OCI-M2 (cell line): ENCODE results near the gene P2RX1.

Experiments used
- DNase-seq: peaks from one replicate; lab custom pipeline; 2025; ENCODE audit not compliant: unreplicated experiment; lab: John Stamatoyannopoulos, UW

Gene P2RX1

DNA sequence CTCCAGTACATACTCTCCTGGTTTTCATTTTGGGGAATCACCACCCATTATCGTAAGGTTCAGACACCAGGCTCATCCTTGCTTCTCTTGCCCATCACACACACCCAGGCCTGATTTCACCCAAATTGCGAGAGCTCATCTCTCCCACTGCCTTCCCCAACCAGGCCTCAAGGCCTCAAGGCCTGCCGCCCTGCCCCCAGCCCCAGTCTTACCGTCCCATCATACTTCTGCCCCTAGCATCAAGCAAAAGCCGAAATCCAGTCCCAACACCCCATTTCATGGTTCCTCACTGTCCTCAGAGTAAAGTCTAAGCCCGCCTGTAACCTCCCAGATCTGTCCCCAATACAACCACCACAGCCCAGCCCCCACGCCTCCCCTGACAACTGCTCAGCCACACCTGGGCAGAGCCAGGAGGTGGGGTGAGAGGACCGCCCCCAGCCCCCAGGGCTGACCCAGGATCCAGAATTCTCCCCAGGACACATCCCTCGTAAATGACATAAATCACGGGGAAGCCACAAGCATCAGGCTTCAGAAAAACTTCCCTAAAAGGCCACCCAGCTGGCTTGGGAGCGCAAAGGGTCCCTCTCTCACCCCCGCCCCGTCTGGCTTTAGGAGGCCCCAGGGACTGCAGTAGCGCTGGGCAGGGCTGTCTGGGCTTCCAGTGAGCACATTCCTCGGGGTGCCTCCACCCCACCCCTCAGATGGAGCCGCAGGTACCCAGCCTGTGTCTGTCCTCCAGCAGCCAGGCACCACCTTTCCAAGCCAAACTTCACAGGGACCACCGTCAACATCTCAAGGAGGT lies 9.6 kb upstream of the P2RX1 start:
- DNase-seq, result no peak

DNA sequence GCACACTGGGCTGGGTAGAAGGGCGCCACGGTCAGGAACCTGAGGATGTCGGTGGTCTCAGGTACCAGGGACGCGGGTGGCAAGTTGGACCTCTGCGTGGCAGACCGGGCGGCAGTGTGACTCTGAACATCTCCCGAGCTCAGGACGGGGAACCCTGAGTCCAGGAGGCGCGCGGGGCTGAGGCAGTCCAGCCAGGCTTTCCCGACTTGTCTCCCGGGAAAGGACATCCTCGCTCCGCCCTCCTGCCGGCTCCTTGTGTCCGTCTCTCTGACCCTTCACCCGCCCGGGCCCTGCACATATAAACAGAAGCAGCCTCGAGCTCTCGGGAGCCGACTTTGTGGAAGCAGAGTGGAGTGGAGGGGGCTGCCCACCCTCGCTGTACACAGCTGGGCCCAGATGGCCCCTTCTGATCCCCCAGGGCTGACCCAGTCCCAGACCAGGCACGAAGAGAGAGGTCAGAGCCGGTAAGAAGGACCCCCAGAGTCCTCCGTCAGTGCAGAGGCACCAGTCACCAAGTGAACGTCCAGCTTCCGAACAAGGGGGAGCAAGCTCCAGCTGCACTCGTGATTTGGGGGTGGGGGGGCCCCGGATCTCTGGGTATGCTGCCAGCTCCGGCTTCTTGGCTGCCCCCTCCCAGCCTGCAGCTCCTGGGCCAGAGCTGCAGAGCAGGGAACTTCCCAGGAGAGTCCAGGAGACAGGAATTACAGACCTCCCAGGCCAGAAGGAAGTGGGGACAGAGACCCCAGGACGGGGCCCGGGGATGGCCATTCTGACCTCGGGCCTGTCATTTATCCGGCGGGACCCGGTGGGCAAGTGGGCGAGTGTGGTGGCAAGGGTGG lies 8.5 kb upstream of the P2RX1 start:
- DNase-seq, result no peak

DNA sequence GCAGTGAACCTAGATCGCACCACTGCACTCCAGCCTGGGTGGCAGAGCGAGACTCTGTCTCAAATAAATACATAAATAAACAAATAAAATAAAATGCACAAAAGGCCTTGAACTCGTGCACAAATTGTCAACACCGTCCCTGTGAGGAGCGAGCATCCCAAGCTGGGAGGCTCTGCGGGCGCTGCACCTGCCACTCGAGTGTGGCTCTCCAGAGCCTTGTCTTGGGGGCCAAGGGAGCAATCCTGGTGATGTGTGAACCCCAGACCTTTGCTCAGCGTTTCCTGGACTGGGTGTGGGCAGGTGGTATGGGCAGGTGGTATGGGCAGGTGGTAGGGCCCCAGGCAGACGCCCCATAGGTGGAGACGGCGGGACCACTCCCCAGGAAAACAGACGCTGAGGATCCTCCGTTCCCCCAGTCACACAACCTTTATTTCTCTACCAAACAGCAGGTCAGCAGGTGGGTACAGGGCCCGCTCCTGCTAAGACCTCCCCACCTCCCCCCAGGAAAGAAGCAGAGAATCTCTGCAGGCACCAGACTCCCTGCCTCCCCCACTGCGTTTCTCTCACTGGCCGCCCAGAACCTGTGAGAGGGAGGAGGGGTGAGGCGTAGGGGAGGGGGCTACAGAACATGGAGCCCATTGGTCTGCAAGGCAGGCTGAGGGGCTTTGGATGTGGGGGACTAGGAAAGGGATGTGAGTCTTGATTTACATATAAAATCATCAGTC lies 7.4 kb upstream of the P2RX1 start:
- DNase-seq, result no peak

DNA sequence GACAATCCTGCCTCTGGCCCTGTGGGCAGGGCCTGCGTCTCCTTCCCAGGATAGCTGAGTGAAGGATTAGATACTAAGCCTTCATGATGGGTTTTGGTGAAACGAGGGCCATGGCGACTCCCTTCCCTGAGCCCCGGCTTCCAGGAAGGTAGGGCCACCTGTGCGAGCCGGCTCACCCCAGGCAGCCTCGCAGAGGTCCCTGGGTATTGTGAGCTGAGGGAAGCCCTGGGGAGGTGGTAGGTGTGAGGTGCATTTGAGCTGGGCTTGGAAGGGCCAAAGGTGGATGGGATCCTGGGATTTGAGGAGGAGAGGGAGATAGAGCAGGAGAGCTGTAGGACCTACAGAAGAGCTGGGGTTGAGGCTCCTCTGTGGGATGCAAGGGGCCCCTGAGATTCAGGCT lies 6.5 kb upstream of the P2RX1 start:
- DNase-seq, result no peak

DNA sequence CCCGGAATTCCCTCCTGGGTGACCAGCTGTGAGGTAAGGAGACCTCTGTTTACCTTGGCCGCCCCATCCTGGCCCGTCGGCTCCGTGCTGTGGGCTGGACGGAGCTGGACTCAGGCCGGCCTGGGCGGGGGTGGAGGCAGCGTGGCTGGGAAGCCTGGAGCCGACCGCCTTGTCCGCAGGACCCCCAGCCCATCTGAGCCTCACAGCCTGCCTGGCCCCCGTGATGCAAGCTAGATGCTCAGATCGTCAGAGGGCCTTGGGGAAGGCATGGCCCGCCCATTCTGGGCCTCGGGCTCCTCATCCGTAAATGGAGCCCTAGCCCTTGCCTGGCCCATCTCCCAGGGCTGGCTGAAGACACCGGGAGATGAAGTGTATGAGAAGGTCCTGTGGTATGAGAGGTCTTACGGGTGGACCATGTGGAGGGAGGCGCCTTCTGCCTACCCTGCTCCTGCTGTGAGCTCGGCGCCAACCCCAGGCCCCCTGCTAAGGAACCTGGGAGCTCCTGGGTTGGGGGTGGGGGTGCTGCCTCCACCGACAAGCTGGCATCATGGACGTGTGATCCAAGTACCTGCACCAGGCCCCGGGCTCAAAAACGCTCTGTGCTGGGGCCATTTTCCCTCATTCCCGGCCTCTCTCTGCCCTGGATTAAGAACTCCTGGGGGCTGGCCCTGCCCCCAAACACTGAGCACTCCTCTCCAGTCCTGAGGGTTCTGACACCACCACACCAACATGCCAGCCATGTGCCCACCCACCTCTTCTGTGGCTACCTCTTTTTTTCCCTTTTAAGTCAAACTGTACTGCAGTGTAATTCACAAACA lies 5.4 kb upstream of the P2RX1 start:
- DNase-seq, result no peak

DNA sequence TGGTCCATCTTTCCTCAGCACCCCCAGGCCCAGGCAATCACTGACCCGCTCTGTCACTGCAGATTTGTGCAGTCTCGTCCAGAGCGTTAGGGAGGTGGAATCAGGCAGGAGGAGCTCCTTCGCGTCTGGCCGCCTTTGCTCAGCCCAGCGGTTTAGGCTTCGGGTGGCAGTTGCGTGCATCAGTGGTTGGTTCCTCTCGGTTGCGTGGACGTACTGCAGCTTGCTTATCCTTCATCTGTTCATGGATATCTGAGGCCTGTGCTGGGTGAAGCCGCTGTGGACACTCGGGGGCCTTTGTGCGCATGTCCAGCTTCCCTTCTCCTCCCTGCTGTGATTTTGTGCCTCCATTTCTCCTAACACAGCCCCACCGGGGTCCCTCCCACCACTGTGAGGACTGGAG lies 4.7 kb upstream of the P2RX1 start:
- DNase-seq, result no peak

DNA sequence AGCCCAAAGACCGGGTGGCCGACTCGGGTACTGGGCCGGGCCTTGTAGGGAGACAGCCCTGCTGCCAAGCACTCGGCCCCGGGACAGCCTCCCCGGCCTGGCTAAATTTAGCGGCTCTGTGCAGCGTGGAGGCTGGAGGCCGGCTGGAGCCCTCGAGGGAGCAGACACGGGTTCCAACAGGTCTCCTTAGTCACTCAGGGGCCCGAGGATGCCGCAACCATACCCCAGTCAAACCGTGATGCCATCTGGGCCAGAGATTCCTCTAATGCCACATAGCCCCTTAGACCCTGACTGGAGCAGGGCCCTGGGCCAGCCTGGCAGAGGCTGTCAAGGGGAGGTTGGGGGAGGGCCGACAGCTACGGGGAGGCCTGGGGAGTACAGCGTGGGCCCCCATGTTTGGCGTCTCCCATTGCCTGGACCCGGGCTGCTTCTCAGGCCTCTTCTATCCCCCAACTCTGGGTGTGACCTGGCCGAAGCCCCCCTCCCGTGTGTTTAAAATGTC lies 2.9 kb upstream of the P2RX1 start:
- no peak for DNase-seq

DNA sequence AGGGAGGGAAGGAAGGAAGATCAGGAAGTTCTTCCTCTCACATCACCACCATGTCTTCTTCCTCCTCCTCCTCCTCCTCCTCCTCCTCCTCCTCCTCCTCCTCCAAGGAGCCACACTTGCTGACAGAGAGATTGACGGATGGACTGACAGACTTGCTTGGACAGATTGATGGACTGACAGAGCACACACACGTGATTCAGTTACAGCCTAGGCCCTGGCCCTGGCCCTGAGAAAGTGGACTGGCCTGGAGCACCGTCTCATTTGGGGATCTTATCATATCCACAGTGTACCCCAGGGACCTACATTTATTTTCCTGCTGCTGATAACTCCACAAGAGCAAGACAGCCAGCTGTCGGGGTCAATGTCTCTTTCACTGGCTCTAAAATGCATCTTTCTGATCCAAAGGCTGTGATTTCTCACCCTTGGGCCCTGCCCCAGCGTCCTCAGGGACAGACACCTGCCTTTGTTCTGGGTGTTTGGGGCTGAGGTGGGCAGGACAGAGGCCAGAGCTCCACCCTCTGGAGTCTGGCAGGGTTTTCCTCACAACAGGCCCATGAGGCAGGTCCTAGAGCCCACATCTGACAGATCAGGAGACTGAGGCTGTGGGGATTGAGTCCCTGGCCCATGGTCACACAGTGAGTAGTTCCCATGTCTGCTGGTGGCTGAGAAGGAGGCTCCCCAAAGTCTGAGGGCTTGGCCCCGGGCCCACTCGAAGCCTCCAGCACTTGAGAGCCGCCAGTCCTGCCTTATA lies 2.3 kb upstream of the P2RX1 start:
- no peak for DNase-seq

DNA sequence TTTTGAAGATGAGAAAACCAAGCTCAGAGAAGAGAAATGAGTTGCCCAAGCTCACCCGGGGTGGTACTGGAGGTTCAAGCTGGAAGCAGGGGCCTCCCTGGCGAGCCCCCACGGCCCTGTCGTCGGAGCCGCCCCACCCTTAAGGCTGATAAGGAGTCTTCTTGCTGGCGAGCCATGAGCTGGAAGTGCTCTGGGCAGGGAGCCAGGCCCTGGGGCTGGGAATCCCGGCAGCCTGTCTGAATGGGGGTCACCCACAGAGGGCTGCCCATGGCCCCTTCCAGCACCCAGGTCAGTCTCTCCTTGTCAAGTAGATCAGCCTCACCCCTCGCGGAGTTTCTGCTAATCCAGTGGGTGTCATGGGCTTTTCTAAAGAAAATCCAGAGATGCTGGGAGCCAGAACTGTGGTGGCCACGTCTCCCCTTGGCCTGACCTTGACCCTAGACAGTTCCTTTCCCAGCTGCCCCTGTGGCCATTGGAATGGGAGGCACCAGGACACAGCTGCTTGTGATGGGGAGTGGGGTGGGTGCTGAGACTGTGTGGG lies 1.2 kb upstream of the P2RX1 start:
- no peak for DNase-seq

DNA sequence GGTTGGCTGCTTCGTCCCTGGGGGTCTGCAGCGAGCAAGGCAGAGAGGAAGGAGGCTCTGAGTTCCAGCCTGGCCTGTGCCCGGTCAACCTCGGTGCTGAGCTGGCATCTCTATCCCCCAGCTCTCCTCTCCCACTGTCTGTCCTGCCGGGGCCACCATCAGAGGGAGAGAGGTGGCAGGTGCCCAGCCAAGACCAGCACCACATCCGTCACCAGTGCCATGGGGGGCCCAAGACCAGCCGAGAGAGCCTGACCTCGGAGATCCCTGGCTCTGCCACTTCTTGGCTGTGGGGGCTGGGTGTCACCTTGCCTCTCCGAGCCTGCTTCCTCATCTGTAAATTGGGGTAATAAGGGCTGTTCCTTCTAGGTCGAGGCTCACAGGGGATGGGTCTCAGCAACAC lies 560 bp upstream of the P2RX1 start:
- DNase-seq, result no peak

DNA sequence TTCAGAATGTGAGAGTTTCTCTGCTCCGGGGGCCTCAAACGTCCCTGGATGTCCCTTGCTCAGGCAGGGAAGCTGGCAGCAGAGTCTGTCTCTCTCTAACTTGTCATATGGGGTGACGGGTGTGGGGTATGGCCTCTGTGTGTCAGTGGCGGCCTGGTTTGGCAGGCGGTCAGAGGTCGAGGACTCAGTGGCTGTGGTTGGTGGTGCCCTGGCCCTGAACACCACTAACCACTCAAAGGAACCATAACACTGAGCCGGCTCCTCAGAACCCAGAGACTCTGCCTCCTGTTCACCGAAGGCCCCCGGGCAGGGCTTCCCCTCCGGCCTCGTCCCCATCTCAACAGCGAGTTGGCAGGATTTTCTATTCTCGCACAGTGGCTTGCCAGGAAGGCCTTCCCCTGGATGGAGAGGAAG lies 677 bp downstream of the P2RX1 start:
- DNase-seq, result no peak

DNA sequence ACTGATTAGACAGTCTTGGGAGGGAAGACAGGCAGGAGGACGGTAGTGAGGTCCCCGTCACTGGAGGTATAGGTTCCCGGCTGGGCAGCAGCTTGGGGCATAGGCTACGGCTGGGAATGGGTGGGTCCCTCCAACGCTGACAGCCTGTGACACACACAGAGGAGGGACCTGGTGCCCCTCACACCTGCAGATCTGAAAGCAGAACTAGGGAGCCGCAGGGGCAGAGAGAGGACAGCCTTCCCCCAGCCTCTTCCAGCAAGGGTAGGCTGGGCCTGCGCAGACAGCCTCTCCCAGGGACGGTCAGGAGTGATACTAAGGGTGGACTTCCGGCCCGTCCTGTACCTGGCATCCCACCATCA lies 2.0 kb downstream of the P2RX1 start:
- DNase-seq, result no peak

DNA sequence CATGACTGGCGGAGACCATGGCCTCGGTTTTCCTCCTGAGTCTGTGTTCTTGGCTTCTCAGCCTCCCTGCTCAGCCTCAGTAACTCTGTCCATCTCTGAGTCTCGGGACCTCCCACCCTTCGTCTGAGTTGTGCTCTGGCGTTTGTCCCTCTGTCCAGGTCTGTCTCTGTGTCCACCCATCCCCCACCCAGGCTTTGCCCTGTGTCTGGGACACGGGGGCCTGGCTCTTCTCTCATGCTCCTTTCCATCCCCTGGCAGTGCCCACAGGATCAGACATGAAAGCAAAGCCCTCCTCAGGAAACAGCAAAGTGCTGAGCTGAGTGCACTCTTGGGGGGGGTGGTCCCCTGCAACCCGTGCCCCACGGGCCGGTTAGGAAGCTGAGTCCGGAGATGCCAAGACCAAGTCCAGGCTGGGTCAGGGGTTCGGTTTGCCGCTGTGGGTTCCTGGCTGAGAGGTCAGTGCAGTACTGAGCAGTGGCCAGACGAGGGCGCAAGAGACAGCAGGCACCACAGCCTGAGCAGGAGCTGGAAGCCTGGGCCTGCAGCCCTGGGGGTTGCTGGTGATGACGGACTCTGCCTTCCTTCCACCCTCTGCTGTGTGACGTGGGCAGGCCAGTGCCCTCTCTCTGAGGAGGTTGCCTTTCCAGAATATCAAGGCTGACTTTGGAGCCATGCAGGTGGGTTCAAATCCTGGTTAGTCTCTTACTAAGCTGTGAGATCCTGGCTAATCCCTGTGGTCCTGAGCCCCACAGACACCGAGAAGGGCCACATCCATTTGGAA lies 2.5 kb downstream of the P2RX1 start:
- DNase-seq, result no peak

DNA sequence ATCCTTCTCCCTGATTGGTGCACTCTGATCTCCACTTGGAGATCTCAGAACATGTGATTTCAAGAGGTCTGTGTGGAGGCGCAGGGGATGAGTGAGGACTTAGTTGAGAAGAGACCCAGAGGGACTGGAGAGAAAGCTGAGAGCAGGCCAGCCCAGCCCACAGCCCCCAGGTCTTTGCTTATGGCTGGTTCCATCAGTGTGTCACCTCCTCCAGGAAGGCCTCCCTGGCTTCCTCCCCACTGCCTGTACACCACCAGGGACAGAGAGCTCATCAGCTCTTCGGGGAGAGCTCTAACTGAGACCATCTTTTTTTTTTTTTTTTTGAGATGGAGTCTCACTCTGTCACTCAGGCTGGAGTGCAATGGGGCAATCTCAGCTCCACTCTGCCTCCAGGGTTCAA lies 3.4 kb downstream of the P2RX1 start:
- no peak for DNase-seq

DNA sequence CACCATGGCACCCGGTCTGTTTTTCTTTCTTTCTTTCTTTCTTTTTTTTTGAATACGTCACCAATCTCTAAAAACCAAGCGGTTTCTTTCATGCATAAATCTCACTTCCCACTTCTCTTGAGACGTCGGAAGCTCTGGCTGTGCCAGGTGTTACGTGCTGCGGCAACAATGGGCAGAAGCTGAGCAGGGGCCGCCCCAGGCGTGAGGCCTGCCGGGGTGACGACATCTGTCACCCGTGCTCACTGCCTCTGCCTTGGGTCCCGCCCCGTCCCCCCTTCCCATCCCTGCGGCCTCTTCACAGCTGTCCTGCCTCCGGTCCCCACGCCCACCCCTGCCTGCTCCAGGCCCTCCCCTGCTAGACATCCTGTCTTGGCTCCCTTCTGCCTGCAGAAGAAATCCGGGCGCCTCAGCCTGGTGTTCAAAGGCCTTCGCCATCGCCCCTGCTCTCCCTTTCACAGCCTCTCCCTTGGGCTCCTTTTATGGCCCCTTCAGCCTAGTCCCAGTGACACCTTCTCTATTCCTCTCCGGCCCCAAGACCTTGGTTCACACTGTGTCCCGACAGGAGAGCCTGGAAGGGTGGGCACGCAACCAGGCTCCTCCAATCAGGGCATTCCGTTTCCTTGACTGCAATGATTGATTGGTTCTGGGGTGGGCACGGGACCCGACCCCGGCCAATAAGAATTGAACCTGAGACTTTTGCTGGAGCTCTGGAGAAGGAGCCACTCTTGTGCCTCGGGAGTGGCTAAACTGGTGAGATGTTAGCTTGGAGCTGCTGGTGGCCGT lies 4.8 kb downstream of the P2RX1 start:
- DNase-seq, result no peak

DNA sequence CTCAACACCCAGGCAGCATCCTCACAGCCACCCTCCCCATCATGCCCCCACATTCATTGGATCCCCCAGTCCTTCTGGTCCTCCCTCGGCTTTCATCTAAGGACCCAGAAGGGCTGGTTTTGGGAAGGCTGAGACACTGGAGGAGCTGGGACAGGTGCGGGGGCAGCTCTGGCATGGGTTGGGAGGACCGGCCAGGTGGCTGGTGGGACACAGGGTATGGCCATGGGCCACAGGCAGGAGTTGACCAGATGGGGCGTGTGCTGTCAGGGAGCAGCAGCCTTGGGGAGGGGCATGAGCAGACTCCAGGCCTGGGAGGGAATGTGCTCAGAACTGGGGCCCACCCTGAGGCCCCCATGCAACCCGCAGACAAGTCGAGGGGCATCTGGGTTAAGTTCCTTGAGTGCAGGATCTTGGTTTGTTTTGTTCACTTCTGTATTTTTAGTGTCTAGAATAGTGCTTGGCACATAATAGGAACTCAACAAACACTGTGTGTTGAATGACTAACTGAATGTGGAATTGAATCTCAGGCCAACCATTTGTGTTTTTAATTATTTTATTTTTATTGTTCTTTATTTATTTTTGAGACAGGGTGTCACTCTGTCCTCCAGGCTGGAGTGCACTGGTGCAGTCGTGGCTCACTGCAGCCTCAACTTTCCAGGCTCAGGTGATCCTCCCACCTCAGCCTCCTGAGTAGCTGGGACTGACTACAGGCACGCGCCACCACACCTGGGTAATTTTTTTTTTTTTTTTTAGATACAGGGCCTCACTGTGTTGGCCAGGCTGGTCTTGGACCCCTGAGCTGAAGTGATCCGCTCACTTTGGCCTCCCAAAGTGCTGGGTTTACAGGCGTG lies 5.6 kb downstream of the P2RX1 start:
- no peak for DNase-seq

DNA sequence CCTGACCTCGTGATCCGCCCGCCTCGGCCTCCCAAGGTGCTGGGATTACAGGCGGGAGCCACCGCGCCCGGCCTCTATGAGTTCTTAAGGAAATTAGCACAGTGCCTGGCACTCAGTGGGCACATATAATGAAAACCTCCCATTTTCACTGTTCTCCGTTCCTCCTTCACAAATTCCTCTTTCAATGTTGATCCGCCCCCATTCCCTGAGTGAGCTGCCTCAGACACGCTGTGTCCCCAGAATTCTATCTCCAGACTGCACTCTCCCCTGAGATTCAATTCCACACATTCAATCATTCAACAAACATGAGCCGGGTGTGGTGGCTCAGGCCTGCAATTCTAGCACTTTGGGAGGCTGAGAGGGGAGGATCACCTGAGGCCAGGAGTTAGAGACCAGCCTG lies 7.0 kb downstream of the P2RX1 start:
- DNase-seq, result no peak
